Thoracic aorta (tissue), 2 donors: ENCODE measurements around the gene MCF2L. TPM values are rescaled to one million over a fixed set of nuclear protein-coding genes. Genes with fewer than 3 reads are reported as not detected.

Experiments
- ATAC-seq: fragments of 150-250 bp; one replicate; pipeline ENCODE4 v1.8.0; 2017; ENCODE audit warnings: low read depth; ENCODE audit not compliant: insufficient number of reproducible peaks, low FRiP score
- DNase-seq: peaks from one replicate; pipeline ENCODE4 v3.0.0-alpha.2; 2020; ENCODE audit warnings: low spot score
- H3K27ac ChIP-seq, 2 donors: fragments of 200-600 bp; sonication (generic); 1 replicate in 1 of 2; 2 replicates in 1 of 2; pipeline ENCODE4 v1.5.1; 2016; ENCODE audit warnings: mild to moderate bottlenecking in 2 of 2, moderate library complexity in 2 of 2
- H3K27me3 ChIP-seq: fragments of 200-600 bp; sonication (generic); replicated peaks from 2 replicates; pipeline ENCODE4 v1.6.0; 2016; ENCODE audit warnings: mild to moderate bottlenecking; ENCODE audit not compliant: insufficient read depth
- H3K36me3 ChIP-seq: fragments of 200-600 bp; sonication (generic); one replicate; pipeline ENCODE4 v1.5.1; 2016
- H3K4me1 ChIP-seq, 2 donors: fragments of 200-600 bp; sonication (generic); 1 replicate in 1 of 2; 2 replicates in 1 of 2; pipeline versions ENCODE4 v1.5.1 to v1.6.0; 2016; ENCODE audit warnings: low read depth in 2 of 2, mild to moderate bottlenecking in 1 of 2; ENCODE audit not compliant: control insufficient read depth in 1 of 2
- H3K4me3 ChIP-seq: fragments of 200-600 bp; sonication (generic); 2 replicates; pipeline ENCODE4 v1.5.1; 2016; ENCODE audit warnings: mild to moderate bottlenecking
- H3K9me3 ChIP-seq: fragments of 200-600 bp; sonication (generic); 2 replicates; pipeline ENCODE4 v1.5.1; 2016
- total RNA-seq, 2 donors: library from RNA; depleted of rRNA; stranded (reverse); fragments of >200 nt; gene quantifications; one replicate each; pipeline versions ENCODE4 v1.1.0 to v1.2.3, GENCODE V29; 2016
- TF ChIP-seq, protein P1 (sequence below): fragments of 200-600 bp; sonication (generic); IDR thresholded peaks from one replicate; pipeline ENCODE4 v1.5.1; 2019; ENCODE audit warnings: antibody characterized with exemption

Gene MCF2L
- total RNA-seq, 2 donors from 2014 or later: 34.9 to 49.2 TPM

- Histone ChIP-seq H3K27ac (no peak overlapping the region), H3K4me3 (no peak overlapping the region), H3K4me1 (peaks cover 0 to 12% of the 10 kb centered on the region in 2 donors), H3K27me3 (no peaks in the 10 kb centered on the region), H3K36me3 (no peaks in the 10 kb centered on the region), H3K9me3 (no peaks in the 10 kb centered on the region)
- DNase-seq: no peak
- ATAC-seq: no peak
- TF ChIP-seq, protein P1, sequence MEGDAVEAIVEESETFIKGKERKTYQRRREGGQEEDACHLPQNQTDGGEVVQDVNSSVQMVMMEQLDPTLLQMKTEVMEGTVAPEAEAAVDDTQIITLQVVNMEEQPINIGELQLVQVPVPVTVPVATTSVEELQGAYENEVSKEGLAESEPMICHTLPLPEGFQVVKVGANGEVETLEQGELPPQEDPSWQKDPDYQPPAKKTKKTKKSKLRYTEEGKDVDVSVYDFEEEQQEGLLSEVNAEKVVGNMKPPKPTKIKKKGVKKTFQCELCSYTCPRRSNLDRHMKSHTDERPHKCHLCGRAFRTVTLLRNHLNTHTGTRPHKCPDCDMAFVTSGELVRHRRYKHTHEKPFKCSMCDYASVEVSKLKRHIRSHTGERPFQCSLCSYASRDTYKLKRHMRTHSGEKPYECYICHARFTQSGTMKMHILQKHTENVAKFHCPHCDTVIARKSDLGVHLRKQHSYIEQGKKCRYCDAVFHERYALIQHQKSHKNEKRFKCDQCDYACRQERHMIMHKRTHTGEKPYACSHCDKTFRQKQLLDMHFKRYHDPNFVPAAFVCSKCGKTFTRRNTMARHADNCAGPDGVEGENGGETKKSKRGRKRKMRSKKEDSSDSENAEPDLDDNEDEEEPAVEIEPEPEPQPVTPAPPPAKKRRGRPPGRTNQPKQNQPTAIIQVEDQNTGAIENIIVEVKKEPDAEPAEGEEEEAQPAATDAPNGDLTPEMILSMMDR: no peak
Measured at GRCh38 chr13:113000575-113000974, 31.6 kb downstream of the MCF2L start.

GRCh38 chr13:113001241-113002140 is 32.5 kb downstream of the MCF2L start:
- peak overlapping the region; percentile 41 for H3K4me3 ChIP-seq
- H3K27ac ChIP-seq: no peak overlapping the region
- ATAC-seq (no peak), DNase-seq (no peak)
- no peaks in the 10 kb centered on the region for H3K36me3 ChIP-seq
- no peaks in the 10 kb centered on the region for H3K27me3 ChIP-seq
- no peaks in the 10 kb centered on the region for H3K9me3 ChIP-seq
- TF ChIP-seq, protein P1: no peak
- H3K4me1 ChIP-seq: peaks cover 0 to 12% of the 10 kb centered on the region in 2 donors

GRCh38 chr13:113002206-113002912 is 33.3 kb downstream of the MCF2L start:
- Histone ChIP-seq H3K4me1 (peaks cover 0 to 12% of the 10 kb centered on the region in 2 donors), H3K27me3 (no peaks in the 10 kb centered on the region), H3K36me3 (no peaks in the 10 kb centered on the region), H3K27ac (no peak overlapping the region), H3K9me3 (no peaks in the 10 kb centered on the region), H3K4me3 (no peak overlapping the region)
- DNase-seq (no peak), ATAC-seq (no peak)
- TF ChIP-seq, protein P1: no peak

DNA sequence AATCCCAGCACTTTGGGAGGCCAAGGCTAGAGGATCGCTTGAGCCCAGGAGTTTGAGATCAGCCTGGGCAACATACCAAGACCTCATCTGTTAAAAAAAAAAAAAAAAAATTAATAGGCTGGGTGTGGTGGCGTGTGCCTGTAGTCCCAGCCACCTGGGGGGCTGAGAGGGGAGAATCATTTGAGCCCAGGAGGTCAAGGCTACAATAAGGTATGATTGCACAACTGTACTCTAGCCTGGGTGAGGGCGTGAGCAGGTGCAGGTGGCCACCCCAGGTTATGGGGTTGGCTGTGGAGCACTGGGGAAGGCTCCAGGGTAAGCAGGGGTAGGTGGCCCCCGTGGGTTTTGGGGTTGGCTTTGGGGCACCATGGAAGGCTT is 33.9 kb downstream of the MCF2L start:
- Histone ChIP-seq H3K36me3 (no peaks in the 10 kb centered on the region), H3K27ac (no peak overlapping the region), H3K27me3 (no peaks in the 10 kb centered on the region), H3K4me3 (no peak overlapping the region), H3K4me1 (peaks cover 0 to 12% of the 10 kb centered on the region in 2 donors), H3K9me3 (no peaks in the 10 kb centered on the region)
- ATAC-seq (no peak), DNase-seq (no peak)
- TF ChIP-seq, protein P1: no peak

DNA sequence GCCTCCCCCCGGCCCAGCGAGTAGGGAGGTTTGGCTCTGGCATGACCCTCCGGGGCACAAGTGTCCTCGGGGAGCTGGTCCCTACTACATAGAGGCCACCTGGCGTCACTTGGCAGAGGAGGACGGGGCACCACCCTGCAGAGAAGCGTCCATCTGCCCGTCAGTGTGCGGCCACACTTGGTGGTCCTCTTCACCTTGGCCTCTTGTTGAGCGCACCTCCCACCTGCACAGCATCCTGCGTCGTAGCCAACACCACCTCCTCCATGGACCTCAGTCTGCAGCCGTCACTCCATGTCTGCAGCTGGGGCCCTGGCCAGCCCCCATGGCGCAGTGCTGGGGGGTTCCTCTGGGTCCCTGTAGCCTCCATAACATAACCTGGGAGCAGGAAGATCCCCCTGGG is 35.1 kb downstream of the MCF2L start:
- no peak overlapping the region for H3K27ac ChIP-seq
- H3K4me3 ChIP-seq: no peak overlapping the region
- H3K36me3 ChIP-seq: no peaks in the 10 kb centered on the region
- H3K27me3 ChIP-seq: no peaks in the 10 kb centered on the region
- H3K4me1 ChIP-seq: peaks cover 0 to 12% of the 10 kb centered on the region in 2 donors
- H3K9me3 ChIP-seq: no peaks in the 10 kb centered on the region
- DNase-seq (no peak), ATAC-seq (no peak)
- TF ChIP-seq, protein P1: no peak
